ACHN (cell line): ENCODE measurements around the gene RAB22A.

Experiments used
- DNase-seq: peaks from one replicate; pipeline ENCODE4 v3.0.0-alpha.2; 2015
- in situ Hi-C: cut with HindIII; loops from 2 replicates; pipeline ENCODE4 v1.10.0; 2017; ENCODE audit warnings: low sequenced_read_pairs, low pct_ligation_motif_present, low pct_unique_long_range_greater_than_20kb

Gene RAB22A

DNA sequence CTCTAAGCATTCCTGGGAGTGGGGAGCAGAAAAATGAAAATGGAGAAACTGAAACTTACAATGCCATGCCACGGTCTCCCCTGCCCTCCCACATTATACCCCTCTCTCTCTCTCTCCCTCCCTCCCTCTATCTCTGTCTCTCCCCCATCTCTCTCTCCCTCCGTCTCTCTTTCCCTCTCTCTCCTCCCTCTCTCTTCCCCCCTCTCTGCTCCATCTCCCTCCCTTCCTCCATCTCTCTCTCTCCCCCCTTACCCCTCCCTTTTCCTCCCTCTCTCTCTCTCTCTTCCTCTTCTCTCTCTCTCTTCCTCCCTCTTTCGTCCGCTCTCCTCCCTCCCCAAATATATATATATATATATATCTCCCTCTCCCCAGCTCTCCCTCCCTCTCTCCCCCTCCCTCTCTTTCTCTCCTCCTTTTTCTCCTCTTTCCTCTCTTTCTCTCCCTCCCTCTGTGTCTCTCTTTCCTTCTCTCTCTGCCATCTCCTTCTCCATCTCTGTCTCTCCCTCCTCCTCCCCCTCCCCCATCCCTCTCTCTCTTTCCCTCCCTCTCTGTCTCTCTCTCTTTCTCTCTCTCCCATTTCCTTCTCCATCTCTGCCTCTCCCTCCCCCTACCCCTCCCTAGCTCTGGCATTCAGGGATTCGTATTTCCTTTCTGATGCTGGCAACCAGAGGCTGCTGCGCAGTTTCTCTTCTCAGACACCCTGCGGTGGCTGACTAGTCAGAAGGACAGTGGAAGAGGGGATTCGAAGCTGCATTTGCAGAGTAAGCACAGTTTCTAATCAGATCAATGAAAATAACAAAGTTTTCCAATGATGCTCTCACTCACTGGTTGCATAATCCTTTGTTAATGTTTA, 65.6 kb downstream of the RAB22A start:
- no peak for DNase-seq
- in situ Hi-C loops, result no loop called here

DNA sequence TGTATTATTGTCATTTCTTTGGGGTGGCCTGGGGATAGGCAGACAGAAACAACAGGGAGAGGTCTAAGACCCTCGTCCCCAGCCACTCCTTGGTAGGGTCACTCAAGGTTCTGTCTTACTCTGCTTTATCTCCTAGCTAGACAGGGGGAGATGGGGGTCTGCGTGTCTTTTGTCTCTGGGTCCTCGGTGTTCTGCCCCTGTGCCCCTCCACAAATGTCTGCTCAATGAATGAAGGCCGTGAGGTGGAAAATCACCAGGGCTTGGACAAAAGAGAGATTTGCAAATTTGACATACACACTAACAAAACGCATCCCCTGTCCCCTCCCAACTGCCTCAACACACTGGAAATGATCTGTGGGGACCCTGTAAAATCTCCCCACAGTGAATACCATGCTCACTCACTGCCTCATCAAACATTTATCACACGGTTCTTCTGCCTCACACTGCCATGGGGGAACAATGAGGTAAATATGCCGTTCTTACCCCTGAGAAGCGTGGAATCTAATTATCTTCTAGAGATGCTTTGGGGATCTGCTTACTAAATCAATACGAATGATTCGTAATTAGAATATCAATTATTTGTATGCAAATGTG, 66.3 kb downstream of the RAB22A start:
- in situ Hi-C loops, result no loop called here
- no peak for DNase-seq

DNA sequence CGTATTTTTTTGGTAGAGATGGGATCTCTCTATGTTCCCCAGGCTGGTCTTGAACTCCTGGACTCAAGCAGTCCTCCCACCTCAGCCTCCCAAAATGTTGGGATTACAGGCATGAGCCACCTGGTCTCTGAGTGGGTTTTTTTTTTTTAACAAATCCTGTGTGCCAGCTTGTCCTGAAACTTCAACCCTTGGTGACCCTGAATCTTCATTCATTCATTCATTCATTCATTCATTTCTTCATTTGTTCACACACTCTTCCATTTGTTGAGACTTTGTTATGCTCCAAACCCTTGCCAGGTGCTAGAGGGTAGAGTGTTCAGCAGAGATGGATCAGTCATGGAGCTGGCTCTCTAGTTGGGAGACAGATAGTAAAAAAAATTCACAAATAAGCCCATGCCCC, 67.5 kb downstream of the RAB22A start:
- in situ Hi-C loops, result no loop called here
- no peak for DNase-seq

DNA sequence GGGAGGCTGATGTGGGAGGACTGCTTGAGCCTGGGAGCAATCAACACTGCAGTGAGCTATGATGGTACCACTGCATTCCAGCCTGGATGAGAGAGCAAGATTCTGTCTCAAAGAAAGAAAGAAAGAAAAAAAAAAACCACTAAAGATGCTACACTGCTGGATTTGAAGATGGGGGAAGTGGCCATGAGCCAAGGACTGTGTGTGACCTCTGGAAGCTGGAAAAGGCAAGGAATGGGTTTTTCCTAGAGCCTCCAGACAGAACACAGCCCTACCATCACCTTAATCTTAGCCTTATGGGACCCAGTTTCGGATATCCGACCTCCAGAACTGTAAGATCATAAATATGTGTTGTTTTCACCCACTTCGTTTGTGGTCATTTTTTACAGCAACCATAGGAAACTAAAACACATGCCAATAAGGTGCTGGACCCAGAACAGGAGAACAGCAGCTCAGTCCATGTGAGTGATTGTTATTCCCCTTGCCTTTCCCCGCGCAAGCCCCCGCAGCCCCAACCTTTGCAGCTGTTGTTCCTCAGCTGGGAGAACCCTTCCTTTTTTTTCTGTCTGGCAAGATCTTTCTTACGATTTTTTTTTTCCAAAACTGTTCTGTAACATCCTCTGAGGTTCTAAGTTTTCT, 68.4 kb downstream of the RAB22A start:
- in situ Hi-C loops, result no loop called here
- no peak for DNase-seq

DNA sequence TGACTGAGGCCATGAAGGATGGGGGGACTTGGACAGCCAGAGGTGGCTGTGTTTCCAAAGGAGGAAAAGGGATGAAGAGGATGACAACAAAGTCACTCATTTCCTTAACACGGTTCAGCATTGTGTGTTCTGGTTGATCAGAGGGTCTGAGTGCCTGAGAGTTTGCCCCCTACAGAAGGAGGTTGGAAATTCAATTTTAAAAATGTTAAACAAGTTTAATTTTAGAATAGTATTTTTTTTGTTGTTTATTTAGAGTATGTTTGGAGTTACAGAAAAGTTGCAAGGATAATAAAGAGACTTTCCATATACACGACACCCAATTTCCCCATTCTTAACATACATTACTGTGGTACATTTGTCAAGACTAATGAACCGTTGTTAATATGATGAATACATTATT, 69.2 kb downstream of the RAB22A start:
- DNase-seq, result no peak
- in situ Hi-C loops, result no loop called here

DNA sequence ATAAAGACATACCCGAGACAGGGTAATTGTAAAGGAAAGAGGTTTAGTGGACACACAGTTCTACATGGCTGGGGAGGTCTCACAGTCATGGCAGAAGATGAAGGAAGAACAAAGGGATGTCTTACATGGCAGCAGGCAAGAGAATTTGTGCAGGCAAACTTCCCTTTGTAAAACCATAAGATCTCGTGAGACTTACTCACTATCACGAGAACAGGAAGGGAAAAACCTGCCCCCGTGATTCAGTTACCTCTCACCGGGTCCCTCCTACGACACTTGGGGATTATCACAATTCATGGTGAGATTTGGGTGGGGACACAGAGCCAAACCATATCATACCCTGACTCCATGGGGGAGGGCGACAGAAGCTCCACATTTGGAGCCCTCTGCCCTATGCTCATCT, 72.1 kb downstream of the RAB22A start:
- in situ Hi-C loops, result no loop called here
- no peak for DNase-seq

DNA sequence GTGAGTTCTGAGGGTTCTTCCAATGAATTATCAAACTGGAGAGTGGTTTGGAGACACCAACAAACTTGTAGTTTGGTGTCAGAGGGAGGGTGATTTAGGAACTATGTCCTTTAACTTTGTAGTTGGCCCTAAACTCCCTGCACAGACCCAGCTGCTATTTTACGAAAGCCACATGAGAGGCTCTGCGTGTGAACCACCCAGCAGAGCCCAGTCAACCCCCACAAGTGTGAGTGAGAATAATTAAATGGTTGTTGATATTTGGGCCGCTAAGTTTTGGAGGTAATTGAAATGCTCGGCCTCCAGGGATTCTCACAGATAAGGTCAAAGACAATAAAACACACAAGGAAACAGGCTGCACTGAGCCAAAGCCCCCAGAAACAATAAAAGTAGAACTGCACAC, 72.6 kb downstream of the RAB22A start:
- in situ Hi-C loops, result no loop called here
- DNase-seq, result no peak

DNA sequence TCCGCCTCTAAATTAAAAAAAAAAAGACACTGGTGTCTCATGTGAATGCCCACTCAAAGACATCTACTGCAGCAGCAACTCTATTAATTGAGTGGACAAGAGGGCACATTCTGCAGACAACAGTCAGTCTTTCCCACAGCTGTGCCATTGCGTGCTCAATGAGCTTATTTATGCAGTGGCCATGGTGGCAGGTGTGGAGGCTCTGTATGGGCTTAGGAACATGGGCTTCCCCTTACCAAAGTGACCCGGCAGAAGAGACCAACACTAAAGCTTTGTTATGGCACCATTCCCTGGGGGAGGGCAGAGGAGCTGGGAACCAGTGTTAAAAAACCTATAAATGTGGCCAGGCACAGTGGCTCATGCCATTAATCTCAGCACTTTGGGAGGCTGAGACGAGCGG, 75.3 kb downstream of the RAB22A start:
- in situ Hi-C loops, result no loop called here
- DNase-seq, result no peak

DNA sequence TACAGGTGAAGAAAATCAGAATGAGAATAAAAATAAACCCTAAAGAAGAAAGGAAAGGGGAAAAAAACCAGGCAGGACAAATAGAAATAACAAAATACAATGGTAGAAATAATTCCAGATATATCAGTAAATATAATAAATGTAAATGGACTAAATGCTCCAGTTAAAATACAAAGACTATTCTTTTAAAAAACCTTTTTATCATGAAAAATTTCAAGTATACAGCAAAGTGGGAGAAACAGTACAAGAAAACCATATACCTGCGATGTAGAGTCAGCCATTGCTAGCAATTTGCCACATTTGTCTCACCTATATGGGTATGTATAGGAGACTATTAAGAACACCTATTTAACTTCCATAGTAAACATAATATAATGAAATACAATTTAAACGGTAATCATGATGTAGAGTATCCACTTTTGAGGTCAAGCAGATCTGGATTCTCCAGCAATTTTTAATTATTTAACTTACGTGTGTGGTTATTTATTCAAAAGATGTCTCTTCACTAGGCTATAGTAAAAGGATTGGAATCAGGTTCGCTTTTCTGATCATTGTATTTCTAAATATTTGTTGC, 78.6 kb downstream of the RAB22A start:
- no peak for DNase-seq
- in situ Hi-C loops, result no loop called here

DNA sequence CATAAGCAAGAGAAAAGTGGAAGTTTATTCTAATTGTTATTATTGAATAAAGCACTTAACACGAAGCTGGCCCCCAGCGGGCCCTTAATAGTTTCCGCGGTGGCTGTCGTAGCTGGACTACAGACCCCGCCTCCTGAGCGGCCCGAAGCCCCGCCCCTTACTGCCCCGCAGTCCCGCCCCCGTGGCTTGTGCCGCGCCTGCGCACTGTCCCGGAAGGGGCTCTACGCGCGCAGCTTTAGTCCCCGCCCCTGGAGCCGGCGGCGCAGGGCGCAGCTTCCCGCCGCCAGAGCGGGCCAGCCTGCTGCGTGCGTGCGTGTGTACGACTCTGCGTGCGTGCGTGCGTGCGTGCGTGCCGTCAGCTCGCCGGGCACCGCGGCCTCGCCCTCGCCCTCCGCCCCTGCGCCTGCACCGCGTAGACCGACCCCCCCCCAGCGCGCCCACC, 79.4 kb downstream of the RAB22A start, which contains the start of gene VAPB:
Gene VAPB (plus strand): TSS at position 348 of the 442 bp plus-strand sequence. CDS start 231 bp downstream, outside the sequence.
- DNase-seq, result peak; percentile 91
- in situ Hi-C loops, result no loop called here

DNA sequence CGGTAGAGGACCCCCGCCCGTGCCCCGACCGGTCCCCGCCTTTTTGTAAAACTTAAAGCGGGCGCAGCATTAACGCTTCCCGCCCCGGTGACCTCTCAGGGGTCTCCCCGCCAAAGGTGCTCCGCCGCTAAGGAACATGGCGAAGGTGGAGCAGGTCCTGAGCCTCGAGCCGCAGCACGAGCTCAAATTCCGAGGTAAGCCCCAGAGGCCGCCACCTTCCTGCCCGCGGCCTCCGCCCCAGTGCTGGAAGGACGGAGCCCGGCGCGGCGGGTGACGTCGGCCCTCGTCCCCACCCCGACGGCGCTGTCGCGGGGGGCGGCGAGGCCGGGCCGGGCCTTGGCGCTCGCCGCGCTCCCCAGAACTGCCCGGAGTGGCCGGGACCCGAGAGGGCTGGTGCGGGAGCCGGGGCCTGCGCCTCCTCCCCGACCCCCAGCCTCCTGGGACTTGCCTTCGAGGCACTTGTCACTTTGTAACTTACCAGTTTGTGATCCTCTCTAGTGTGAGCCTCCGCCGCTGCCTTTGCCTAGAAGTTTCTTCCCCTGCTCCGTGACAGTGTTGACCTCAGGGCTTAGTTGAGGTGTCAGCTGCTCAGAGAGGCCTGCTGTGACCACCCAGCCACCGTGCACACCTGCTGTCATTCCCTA, 79.9 kb downstream of the RAB22A start:
- DNase-seq, result peak; percentile 40
- in situ Hi-C loops, result no loop called here

DNA sequence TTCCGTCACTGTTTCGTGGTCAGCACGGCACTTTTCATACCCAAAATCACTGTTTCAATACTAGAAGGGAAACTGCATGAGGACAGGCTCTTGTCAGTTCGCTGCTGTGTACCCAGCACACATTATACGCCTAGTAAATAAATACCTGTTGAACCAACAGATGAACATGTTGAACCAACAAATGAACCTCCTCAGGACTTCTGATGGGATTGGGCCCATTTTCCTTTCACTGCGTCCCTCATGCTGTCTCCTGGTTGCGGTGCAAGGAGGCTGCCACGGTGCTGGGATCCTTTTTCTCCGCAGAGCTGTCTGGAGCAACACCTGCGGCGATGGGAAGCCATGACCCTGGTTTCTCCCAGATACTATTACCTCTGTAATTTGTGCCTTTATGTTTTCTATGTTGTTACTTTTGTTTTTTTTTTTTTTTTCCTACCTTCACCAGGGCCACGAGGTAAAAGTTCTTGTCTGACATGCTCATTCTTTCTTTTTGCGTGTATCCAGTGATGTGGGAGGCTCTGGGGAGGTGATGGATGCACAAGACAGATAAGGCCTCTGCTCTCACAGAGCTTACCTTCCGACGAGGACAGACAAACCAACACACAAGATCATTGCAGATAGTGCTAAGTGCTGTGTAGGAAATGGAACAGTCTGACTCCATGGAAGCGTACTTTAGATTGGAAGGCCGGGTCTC, 80.6 kb downstream of the RAB22A start:
- in situ Hi-C loops, result no loop called here
- DNase-seq, result no peak

DNA sequence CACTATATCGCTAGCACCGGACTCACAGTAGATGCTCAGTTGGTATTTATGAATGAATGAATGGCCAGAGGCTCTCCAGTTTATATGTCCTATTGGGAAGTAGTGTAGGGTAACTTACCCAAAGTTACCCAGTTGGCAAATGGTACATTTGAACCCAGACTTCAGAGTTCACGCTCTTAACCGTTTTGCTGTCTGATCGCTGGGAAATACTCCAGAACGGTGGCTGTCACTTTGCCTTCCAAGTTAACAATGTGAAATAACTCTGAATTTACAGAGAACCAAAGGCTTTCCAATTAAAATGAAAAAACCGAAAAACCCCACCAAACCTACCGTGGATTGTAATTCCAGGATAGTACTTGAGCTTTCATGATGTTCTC, 81.1 kb downstream of the RAB22A start:
- in situ Hi-C loops, result no loop called here
- DNase-seq, result no peak

DNA sequence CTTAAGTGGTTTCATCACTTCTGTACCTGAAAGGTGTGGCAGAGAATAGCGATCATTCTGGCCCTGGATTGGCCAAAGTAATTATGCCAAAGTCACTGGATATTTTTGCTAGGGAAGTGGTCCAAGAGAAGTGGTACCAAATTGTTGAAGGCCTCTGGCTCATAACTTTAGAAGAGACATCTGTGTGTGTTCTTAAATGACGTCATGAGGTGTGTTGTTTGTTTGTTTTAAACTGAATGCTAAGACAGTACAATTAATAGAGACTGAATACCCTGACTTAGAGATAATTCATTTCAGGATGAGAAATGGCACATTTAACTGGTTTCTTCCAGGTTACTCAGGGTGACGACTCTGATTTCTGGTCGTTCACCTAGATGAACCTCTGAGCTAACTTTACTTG, 82.8 kb downstream of the RAB22A start:
- in situ Hi-C loops, result no loop called here
- DNase-seq, result no peak

DNA sequence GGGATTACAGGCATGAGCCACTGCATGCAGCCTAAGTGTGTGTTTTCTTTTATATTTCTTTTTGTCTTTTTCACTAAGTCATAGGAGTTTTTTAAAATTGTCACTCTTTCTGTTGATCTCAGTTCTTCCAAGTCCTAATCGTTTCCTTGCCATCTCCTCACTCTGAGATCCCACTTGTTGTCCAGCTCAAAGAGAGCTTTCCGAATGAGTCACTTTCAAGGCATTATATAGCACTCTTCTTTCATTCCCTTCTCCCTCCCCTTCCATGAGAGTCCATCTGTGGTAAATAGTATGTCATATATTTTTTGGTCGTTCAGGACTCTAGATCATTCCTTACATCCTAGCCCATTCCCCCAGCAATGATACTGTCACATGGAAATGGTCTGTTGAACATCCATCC, 83.8 kb downstream of the RAB22A start:
- in situ Hi-C loops, result no loop called here
- no peak for DNase-seq

DNA sequence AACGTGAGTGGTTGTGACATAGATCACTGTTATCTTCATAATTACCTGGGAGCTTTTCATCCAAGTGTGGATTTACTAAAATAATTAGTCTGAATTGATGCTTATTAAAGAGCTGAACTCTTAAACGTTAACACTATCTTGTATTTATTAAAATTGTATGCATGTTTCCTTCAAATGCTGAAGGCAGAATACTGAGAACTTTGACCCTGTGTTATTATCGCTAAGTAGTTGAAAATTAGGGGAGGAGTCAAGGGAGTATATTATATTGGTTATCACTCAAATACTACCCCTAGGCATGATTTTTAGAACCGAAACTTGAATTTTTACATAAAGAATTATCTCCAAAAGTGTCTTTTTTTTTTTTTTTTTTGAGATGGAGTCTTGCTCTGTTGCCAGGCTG, 85.3 kb downstream of the RAB22A start:
- in situ Hi-C loops, result no loop called here
- DNase-seq, result no peak

DNA sequence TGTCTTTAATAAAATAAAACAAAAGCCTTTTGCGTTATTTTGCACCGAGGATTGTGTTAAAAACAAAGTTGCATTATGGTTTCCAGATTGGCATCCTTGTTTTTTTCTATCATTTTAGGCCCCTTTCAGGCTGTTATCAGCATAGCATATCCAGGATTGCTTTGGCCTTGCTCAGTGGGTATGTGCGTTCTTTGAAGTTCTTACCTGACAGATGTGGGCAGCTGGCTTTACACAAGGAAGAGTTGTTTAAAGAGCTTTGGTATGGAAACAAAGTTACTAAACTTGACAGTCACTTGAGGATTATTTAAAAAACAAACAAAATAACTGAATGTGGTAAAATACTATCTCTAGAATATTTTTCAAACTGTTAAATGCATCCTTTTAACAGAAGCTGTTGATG, 86.1 kb downstream of the RAB22A start:
- in situ Hi-C loops, result no loop called here
- no peak for DNase-seq

DNA sequence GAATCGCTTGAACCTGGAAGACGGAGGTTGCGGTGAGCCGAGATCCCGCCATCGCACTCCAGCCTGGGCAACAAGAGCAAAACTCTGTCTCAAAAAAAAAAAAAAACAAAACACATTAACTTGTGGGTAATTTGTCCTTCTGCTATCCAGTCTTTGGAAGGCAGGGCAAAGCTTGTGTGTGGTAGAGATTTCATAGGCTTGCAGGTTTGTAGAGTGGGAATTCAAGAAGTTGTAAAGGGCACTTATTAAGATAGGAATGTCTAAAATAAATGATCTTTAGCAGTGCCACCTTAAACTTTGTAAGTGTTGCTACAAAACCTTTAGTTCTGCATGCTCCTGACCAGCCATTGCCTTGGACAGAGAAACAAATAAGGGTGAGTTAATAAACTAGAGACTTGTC, 87.9 kb downstream of the RAB22A start:
- DNase-seq, result no peak
- in situ Hi-C loops, result no loop called here
